Rectal smooth muscle tissue (tissue), 1 donor: ENCODE measurements around the gene TAF13.

ENCODE experiments used
- H3K27ac ChIP-seq: one replicate; pipeline ENCODE4 v1.7.0; 2013; ENCODE audit warnings: low read depth, low read length, inconsistent platforms
- H3K27me3 ChIP-seq: one replicate; pipeline ENCODE4 v1.7.0; 2013; ENCODE audit warnings: low read length; ENCODE audit not compliant: control insufficient read depth, insufficient read depth
- H3K36me3 ChIP-seq: one replicate; pipeline ENCODE4 v1.7.0; 2013; ENCODE audit warnings: low read length; ENCODE audit not compliant: control insufficient read depth, insufficient read depth
- H3K4me1 ChIP-seq: one replicate; pipeline ENCODE4 v1.7.0; 2013; ENCODE audit warnings: low read length; ENCODE audit not compliant: control insufficient read depth, insufficient read depth
- H3K4me3 ChIP-seq: one replicate; pipeline ENCODE4 v1.7.0; 2013; ENCODE audit warnings: low read length
- H3K9ac ChIP-seq: one replicate; pipeline ENCODE4 v1.7.0; 2013; ENCODE audit warnings: low read length

Gene TAF13, protein sequence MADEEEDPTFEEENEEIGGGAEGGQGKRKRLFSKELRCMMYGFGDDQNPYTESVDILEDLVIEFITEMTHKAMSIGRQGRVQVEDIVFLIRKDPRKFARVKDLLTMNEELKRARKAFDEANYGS

DNA sequence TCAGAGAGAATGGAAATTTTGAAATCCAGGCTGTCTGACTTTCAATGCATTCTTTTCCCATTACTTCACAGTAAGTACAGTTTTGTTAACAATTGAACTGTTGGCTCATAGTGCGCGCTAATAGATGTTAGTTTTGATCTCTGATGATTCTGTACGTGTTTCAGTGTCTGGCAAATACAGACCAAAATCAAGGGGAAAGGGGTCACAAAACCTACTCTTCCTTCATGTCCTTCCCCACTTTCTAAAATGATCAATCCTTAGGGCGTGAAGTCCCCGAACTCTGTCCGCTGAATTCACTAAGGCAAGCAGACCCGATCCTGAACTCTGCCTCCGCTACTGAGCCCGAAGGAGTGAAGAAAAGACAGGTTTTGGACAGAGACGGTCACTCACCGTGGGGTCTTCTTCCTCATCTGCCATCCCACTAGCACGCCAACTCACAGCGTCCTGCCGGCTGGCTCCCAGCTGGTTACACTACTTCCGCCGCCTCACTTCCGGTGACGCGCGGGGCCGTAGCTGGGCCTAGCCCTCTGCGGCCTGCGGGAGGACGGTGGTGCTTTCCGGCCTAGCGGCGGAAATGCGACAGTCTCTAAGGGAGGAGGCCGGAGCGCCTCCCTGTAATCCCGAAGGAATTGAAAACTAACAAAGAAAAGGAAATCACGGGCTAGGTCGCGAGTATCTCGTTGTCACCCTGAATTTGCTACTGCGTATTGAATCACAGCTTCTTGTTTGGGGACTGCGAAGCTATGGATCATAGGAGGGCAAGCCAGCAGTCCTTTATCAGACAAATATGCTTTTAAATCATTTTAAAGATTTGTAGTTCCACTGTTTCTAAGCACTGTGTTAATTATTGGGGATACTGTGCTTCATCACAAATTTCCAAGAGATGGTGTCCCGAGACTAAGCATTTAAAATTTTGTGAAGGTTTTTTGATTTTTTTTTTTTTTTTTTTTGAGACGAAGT lies at the start of gene TAF13:
TAF13 (minus strand) TSS at position 473 of the 960 bp plus-strand sequence; CDS start at position 417, 56 bp downstream.
- Histone ChIP-seq H3K36me3 (no peaks in the 10 kb centered on the region), H3K27ac (peak within 1 kb of the TSS; percentile 99), H3K27me3 (no peaks in the 10 kb centered on the region), H3K4me1 (peaks cover 5% of the 10 kb centered on the region), H3K4me3 (peak within 1 kb of the TSS; percentile 99), H3K9ac (peak within 1 kb of the TSS; percentile 98)

DNA sequence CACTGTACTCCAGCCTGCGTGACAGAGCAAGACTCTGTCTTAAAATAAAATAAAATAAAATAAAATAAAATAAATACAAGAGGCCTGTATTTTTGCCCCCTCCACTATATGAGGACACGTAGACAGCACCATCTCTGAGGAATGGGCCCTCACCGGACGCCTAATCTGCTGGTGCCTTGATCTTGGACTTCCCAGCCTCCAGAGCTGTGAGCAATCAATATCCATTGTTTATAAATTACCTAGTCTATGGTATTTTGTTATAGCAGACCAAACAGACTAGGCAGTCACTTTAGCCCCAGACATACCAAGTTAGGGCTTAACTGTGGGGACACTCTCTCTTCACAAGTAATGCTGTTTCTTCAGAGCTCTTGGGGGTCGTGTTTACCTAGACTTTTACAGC lies 44.6 kb upstream of the TAF13 start:
- Histone ChIP-seq H3K36me3 (no peaks in the 10 kb centered on the region), H3K9ac (no peak overlapping the region), H3K4me1 (no peaks in the 10 kb centered on the region), H3K4me3 (no peak overlapping the region), H3K27me3 (no peaks in the 10 kb centered on the region), H3K27ac (no peak overlapping the region)

DNA sequence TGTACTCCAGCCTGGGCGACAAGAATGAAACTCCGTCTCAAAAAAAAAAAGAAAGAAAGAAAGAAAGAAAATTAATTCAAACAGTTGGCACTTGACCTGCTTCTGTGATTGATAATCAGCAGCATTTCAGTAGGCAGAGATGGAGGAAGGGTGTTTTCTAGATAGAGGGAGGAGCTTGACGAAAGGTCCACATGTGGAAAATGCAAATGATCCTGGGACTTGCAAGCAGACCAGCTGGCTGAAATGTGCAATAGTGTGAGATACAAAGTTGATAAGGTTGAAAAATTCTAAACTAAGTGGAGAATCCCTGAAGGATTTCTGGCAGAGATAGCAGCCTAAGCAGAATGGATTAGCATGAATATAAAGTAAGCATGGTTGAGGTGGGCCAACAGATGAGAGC lies 42.3 kb upstream of the TAF13 start:
- no peak overlapping the region for H3K4me3 ChIP-seq
- peaks cover 7% of the 10 kb centered on the region for H3K27me3 ChIP-seq

DNA sequence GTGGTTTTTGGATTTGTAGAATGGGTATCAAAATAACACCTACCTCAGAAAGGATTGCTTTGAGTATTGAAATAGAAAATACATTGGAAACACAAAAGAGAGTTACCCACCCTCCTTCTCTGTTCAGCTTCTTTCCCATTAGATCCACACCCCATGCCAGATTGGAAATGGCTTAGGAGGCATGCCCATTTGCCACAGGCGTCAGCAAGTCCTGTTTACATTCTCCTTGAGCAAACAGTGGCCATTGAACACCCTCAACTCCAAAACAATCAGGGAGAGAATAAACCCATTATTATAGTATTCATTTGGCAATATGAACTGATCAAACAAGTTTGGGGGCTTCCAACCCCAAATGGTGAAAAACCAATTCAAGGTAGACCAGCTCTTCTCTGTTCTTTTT lies 40.5 kb upstream of the TAF13 start:
- Histone ChIP-seq H3K4me1 (peaks cover 12% of the 10 kb centered on the region), H3K36me3 (no peaks in the 10 kb centered on the region), H3K27me3 (peaks cover 7% of the 10 kb centered on the region), H3K4me3 (no peak overlapping the region), H3K27ac (no peak overlapping the region), H3K9ac (no peak overlapping the region)

More for the DNA sequence above, 42.3 kb upstream of the TAF13 start:
- no peak overlapping the region for H3K9ac ChIP-seq
- H3K27ac ChIP-seq = no peak overlapping the region
- no peaks in the 10 kb centered on the region for H3K36me3 ChIP-seq
- peaks cover 5% of the 10 kb centered on the region for H3K4me1 ChIP-seq

DNA sequence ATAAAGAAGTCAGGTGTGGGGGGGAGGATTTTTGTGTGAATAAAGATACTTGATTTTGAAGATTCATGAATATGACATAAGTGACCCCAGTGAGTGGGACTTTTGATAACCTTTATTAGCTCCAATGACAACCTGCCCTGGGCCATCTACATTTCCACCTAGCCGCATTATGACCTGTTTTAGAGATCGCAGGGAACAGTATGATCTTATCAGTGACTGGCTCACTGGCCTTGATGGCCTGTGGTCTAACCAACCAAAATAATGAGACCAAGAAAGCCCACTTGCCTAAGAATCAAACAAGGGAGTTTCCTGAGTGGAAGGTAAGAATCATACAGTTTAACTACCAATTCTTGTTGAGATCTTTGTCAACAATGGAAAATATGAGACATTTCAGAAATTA lies 39.9 kb upstream of the TAF13 start:
- Histone ChIP-seq H3K9ac (no peak overlapping the region), H3K36me3 (no peaks in the 10 kb centered on the region), H3K27me3 (peaks cover 7% of the 10 kb centered on the region), H3K27ac (no peak overlapping the region), H3K4me1 (peaks cover 12% of the 10 kb centered on the region), H3K4me3 (no peak overlapping the region)

DNA sequence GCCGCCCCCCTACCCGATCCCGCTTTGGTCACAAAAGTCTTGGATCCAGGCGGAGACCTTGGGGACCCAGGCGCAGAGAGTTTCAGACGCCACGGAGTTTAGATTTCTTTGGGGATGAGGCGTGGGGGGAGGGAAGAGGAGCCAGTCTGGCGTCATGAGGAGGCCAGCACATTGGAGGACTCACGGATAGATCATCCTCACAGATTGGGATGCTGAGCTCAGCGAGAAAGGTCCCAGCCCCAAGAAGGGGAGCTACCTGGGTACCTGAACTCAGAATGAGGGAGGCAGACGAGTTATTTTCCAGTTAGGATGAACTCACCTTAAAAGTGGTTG lies 38.5 kb upstream of the TAF13 start:
- H3K36me3 ChIP-seq = no peaks in the 10 kb centered on the region
- peaks cover 12% of the 10 kb centered on the region for H3K4me1 ChIP-seq
- no peak overlapping the region for H3K27ac ChIP-seq
- H3K9ac ChIP-seq = no peak overlapping the region
- H3K4me3 ChIP-seq = peak overlapping the region; percentile 59
- H3K27me3 ChIP-seq = peaks cover 7% of the 10 kb centered on the region

DNA sequence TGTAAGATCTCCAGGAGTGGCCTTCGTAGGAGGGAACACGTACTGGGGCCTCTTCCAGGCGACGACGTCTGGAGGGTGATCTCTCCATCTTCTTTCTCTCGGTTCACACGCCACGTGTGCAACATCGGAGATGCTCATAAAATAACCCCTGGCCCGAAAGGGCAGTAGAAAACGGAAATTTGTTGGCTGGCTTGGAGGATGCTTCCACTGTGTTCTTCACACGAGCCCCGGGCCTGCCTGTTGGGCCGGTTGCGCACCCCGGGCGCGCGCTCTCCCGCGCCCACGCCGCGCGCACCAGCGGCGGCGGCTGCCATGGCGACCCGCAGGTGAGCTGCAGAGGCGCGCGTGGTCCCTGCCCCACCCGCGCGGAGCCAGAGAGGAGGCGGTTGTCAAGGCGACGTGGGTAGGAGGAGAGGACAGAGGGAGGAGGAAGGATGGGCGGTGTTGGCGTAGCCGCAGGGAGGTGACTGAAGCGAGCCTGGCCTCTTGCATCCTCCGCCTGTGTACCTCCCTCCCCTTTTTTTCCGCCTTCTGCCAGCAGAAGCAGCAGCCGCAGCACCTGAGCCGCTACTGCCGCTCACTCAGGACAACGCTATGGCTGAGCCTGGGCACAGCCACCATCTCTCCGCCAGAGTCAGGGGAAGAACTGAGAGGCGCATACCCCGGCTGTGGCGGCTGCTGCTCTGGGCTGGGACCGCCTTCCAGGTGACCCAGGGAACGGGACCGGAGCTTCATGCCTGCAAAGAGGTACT lies 38.0 kb upstream of the TAF13 start, which contains the start of gene ELAPOR1:
ELAPOR1 (plus strand) TSS at position 526 of the 752 bp plus-strand sequence; CDS start at position 595, 69 bp downstream.
- H3K27me3 ChIP-seq = peaks cover 7% of the 10 kb centered on the region
- H3K27ac ChIP-seq = no peak within 1 kb of the TSS
- H3K4me1 ChIP-seq = peaks cover 12% of the 10 kb centered on the region
- H3K4me3 ChIP-seq = peak within 1 kb of the TSS; percentile 59
- H3K9ac ChIP-seq = no peak within 1 kb of the TSS
- no peaks in the 10 kb centered on the region for H3K36me3 ChIP-seq

DNA sequence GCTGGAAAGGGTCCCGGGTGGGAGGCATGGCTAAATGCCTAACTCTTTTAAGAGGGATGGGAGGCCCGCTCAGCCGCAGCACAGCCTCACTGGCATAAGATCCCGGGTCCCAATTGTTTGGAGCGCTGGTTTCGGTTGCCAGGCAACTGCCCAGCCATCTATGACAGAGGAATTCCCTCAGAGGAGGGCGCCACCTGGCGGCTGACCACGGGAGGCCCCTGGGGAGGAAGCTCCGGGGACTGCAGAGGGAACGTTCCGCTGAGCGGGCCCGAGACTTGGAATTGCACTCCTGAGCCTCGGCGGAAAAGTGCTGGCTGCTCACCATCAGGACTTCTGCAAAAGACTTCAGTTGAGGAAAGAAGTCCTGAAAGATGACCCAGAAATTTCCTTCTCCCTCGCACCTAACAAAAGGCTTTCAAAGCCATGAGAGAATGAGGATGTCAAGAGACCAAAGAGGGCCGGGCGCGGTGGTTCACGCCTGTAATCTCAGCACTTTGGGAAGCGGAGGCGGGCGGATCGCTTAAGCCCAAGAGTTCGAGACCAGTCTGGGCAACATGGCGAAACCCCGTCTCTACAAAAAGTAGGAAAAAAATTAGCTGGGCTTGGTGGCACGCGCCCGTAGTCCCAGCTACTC lies 37.0 kb upstream of the TAF13 start:
- peaks cover 7% of the 10 kb centered on the region for H3K27me3 ChIP-seq
- H3K9ac ChIP-seq = peak overlapping the region; percentile 26
- peak overlapping the region; percentile 59 for H3K4me3 ChIP-seq
- H3K36me3 ChIP-seq = no peaks in the 10 kb centered on the region
- H3K4me1 ChIP-seq = peaks cover 12% of the 10 kb centered on the region
- no peak overlapping the region for H3K27ac ChIP-seq

DNA sequence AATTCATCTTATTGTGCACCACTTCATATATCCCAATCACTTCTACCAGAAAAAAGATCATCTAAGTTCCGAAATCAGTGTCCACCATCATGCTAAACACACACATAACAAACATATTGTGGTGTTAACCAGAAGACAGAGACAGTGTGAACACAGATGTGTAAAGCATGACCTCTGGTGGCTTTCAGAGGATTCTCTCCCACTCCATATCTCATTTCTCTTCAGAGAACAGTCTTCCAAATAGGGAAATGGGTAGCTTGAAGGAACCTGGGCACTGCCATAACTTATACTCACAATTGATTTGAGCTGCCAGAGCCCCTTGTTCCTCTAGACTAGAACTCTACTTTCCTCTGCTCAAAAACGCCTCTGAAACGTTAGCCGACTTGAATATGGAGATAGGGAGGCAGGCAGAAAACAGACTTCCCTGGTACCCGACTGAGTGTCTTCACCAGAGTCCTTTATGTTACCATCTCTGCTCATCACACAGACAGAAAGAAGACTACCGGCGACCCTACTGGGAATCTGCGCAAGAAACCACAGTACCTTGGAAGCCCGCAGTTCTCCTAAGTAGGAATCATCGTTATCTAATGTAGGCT lies 36.4 kb upstream of the TAF13 start:
- peak overlapping the region; percentile 26 for H3K9ac ChIP-seq
- H3K4me1 ChIP-seq = peaks cover 12% of the 10 kb centered on the region
- H3K4me3 ChIP-seq = peak overlapping the region; percentile 52
- no peak overlapping the region for H3K27ac ChIP-seq
- peaks cover 7% of the 10 kb centered on the region for H3K27me3 ChIP-seq
- H3K36me3 ChIP-seq = no peaks in the 10 kb centered on the region

DNA sequence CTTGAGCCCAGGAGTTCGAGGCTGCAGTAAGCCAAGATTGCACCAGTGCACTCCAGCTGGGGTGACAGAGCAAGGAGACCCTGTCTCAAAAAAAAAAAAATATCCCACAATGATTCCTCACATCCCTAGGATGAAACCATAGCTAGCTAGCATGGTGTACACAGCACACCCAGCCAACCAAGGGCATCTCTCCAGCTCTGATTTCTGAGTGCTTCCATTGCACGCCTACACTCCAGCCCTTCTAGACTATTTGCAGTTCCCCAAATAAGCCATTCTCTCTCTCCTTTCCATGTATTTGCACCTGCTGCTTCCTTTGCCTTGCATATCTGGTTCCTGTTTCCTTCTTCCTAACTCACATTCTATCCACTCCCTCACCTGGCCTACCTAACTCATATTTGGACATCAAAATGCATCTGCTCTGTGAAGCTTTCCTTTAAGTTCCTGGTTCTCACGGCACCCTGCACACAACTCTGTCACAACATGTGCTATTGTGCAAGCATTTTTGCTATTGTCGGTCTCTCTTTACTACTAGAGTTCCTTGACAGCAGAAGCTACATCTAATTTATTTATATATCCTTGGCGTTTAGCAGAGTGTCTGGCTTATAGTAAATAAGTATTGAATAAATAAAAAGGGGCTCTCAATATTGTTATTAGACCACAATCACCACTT lies 35.7 kb upstream of the TAF13 start:
- Histone ChIP-seq H3K9ac (no peak overlapping the region), H3K27ac (no peak overlapping the region), H3K4me1 (peaks cover 12% of the 10 kb centered on the region), H3K4me3 (no peak overlapping the region), H3K36me3 (no peaks in the 10 kb centered on the region), H3K27me3 (peaks cover 7% of the 10 kb centered on the region)

DNA sequence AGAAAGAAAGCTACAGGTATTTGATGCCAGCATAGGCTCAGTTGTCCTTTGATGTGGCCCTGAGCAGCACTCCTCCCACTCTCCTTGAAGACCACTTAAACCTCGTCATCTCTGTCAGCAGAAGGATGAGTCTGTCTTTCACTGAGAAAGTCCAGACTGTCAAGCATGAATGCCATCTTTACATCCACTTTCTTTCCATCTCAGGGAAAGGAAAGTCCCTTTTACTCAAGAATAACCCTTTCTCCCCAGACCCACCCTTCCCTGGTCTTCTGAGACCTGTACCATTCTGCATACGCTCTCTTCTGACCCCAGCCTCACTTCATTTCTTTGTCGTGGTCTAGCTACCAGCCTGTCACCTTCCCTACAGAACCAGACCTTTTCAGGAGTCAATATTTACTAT lies 34.1 kb upstream of the TAF13 start:
- peaks cover 12% of the 10 kb centered on the region for H3K4me1 ChIP-seq
- H3K27me3 ChIP-seq = peaks cover 7% of the 10 kb centered on the region
- no peaks in the 10 kb centered on the region for H3K36me3 ChIP-seq

More for the DNA sequence above, 34.1 kb upstream of the TAF13 start:
- Histone ChIP-seq H3K27ac (no peak overlapping the region), H3K9ac (no peak overlapping the region), H3K4me3 (no peak overlapping the region)
